HG02610 (cell line): Measurements from ENCODE around the gene ABTB1.

Experiments
- ATAC-seq: cut with Tn5 transposase; IDR thresholded peaks from one replicate; pipeline ENCODE4 v1.9.1; 2021; ENCODE audit warnings: mild to moderate bottlenecking, moderate library complexity; ENCODE audit not compliant: unreplicated experiment

ABTB1 gene

DNA sequence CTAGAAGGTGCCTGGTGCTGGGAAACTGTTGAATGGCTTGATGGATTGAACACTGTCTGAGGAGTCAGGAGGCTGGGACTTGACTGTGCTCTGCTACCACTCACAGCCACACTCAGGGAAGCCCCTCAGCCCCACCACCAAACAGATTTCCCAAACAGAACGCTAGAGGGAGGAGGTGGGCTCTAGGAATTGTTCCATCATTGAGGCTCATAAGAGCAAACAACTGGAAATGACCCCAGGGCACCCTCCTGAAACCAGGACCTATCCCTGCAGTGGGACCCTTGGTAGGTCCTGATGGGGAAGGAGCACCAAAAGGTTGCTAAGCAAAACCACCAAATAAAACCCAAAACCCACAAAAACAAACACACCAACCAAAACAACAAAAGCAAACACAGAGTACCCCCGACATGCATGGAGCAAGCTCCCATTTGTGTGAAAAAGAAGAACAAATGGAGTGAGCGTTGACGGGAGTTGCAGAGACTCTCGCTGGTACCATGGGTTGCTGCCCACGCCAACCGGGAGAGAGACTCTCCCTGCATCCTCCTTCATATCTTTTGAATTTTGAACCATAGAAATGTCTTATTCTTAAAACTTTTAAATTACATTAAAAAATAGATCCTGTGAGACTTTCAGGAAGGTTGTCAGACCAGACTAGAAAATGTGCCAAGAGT lies 45.6 kb downstream of the ABTB1 start:
- ATAC-seq = no peak

GRCh38 chr3:127718916-127719290 lies 46.2 kb downstream of the ABTB1 start:
- ATAC-seq = no peak

DNA sequence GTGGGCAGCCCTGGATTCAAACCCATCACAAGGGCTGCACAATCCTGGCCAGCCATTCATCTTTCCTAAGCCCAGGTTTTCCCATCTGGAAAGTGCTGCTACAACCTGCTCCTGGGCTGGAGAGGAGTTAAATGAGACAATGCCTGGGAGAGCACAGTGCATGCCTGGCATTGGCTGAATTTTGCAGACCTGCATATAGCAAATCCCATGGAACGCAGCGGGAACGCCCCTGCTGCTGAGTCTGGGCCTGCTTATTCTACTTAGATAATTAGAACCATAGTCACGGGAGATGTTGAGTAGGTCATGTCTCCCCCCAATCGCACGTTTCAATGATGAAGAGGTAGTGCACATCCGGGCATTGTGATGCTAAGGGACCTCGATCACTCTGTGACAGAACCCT lies 46.6 kb downstream of the ABTB1 start:
- ATAC-seq = no peak

- no peak for ATAC-seq
These were observed 47.5 kb downstream of the ABTB1 start for GRCh38 chr3:127720161-127720823.

DNA sequence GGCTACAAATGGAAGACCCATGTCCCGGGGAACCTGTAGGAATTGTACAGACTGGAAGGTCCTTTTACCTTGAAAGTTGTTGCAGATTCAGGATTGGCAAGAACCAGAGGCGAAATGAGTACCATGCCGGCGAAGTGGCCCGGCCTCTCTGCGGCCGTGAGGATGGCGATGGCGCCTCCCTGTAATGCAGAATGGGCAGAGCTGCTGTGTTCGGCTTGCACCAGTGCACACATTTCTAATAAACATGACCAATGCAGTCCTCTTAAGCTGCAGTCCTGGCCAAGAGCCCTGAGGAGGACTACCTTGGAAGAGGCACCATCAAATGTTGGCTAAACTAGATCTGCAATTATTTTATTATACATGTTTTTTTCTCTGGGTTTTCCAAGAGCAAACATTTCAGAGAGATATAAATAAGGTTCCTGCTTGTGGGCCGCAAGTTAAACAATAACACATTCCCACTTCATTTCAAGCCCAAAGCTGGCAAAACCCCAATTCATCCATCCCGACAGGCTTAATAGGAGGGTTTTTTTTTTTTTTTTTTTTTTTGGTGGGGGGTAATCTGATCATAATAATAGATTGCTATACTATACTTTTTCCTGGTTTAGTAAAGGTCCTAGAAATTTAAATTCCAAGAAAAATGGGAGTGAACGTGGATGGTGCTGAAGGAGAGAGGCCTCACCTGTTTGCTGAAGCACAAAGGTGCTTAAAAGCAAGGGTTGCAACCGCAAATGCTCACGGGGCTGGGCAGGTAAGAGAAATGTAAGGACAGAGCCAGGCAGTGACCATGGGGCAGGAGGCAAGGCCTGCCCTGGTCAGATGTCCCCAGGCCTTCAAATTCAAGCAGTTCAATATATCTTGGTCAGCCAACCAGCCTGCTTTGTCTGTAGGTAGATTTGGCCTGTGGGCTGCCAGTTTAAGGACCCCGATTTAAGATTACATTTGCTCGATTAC lies 48.5 kb downstream of the ABTB1 start:
- ATAC-seq = no peak

DNA sequence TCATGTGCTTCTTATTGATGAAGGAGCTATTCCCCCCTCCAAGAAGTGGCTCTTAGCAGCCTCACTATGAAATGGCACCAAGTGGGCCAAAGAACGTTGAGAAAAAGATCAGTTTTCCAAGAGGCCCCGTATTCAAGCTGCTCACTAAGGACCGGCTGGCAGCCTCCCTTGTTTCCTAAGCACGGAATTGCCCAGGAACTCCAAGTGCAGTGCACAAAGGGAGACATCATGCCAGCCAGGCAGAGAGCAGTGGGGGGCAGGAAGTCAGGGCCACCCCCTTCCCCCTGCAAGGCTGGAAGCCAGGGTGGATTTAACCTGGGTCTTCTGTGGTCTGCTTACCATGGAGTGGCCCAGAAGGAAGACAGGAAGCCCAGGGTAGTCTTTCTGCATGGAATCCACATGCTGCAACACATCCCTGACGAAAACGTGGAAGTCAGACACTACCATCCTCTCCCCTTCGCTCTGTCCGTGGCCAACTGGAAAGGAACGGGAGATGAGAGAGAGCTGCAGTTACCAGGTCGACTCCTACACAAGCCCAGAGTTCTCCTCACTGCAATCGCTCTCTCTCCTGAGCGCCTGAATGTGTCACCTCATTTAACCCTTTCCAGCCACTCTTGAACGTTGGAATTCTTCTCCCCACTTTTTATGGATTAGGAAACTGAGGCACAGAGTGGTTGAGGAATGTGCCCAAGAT lies 49.5 kb downstream of the ABTB1 start:
- no peak for ATAC-seq

- no peak for ATAC-seq
These were observed 50.3 kb downstream of the ABTB1 start for GRCh38 chr3:127723011-127723567.

DNA sequence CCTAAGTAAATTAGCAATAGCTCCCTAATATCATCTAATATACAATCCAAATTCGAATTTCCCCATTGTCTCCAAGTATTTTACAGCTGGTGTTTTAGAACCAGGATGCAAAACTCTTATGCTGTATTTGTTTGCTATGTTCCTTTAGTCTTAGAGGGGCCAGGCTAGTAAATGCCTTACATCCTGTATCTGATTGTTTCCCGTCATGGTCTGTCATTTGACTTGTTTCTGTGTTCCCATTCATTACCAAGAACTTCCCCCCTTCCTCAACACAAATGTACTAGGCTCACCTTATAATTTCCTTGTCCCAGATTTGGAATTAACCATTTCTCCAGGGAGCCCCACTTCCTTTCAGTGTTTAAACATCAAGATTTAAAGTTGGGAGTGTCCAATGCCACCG lies 54.1 kb downstream of the ABTB1 start:
- ATAC-seq = no peak

DNA sequence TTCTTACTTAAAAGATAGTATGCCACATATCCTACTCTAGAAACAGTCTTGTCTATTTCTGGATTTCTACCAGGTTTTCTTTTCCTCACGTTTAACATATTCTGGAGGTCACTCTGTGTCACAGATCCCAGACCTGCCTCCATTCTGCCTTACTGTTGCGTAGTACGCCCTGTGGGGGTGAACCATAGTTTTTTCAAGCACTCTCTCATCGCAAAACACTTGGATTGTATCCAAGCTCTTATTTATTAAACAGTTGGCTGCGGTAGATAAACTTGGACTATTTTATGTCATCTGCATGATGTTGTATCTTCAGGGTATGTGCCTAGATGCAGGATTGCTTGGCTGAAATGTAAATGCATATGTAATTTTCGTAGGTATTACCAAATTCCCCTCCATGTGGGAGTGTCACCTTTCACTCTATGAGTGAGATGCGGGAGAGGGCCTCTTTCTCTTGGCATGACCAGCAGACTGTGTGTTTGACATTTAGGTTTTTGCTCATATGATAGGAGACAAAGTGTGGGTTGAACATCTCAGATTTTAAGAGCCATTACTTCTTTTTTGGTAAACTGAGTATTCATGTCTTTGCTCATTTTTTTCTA lies 55.8 kb downstream of the ABTB1 start:
- ATAC-seq = no peak

- peak; percentile 56 for ATAC-seq
These were observed 56.9 kb downstream of the ABTB1 start for GRCh38 chr3:127729556-127730056.

DNA sequence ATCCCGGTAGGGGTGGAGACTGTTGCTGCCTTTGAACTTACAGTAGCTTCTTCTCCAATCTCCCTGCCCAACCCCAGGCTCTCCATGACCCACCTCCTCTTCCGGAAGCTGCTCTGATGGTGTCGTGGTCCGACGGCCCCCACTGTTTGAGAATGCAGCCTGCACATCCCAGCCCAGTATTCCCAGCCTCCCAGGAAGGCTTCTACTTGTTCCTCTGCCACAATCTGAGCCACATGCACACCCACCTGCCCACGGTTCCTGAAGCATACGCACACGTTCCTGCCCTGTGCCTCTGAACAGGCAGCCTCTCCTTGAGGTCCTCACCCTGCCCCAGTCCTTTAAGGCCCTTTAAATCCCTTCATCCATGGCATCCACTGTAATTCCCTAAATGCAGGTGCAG lies 57.4 kb downstream of the ABTB1 start:
- no peak for ATAC-seq
